ENCODE results near the gene PRXL2B. TPM values are rescaled to one million over a fixed set of nuclear protein-coding genes. Genes with fewer than 3 reads are reported as not detected.

PRXL2B gene
- total RNA-seq, 2 experiments from 2014 or later: 28.2 to 34.6 TPM

- CTCF ChIA-PET: no interaction called here
- H3K36me3 Mint-ChIP-seq: no peaks in the 10 kb centered on the region
- intact Hi-C loops (cut with micrococcal nuclease): no loop called here
- POLR2A ChIA-PET: no interaction called here
- no peaks in the 10 kb centered on the region for H3K9me3 Mint-ChIP-seq
- no peaks in the 10 kb centered on the region for H3K4me1 Mint-ChIP-seq (ENCODE audit: low read depth)
- H3K27me3 Mint-ChIP-seq: no peaks in the 10 kb centered on the region
- DNase-seq: no peak
- H3K27ac Mint-ChIP-seq: no peak overlapping the region
- no peak overlapping the region for H3K4me3 Mint-ChIP-seq
Observed at GRCh38 chr1:2606881-2607621, 20.5 kb downstream of the PRXL2B start.

- intact Hi-C loops (cut with micrococcal nuclease): no loop called here
- ChIA-PET POLR2A (no interaction called here), CTCF (no interaction called here)
- Mint-ChIP-seq H3K4me1 (ENCODE audit: low read depth) (no peaks in the 10 kb centered on the region), H3K4me3 (no peak overlapping the region), H3K27me3 (no peaks in the 10 kb centered on the region), H3K9me3 (no peaks in the 10 kb centered on the region), H3K36me3 (no peaks in the 10 kb centered on the region), H3K27ac (no peak overlapping the region)
- no peak for DNase-seq
Observed at GRCh38 chr1:2607641-2608091, 21.1 kb downstream of the PRXL2B start.

GRCh38 chr1:2609319-2610035 lies 22.9 kb downstream of the PRXL2B start:
- Mint-ChIP-seq H3K36me3 (peaks cover 2% of the 10 kb centered on the region), H3K9me3 (peaks cover 7% of the 10 kb centered on the region), H3K4me1 (ENCODE audit: low read depth) (no peaks in the 10 kb centered on the region), H3K4me3 (no peak overlapping the region), H3K27ac (no peak overlapping the region), H3K27me3 (peaks cover 2% of the 10 kb centered on the region)
- POLR2A ChIA-PET: no interaction called here
- DNase-seq: no peak
- CTCF ChIA-PET: no interaction called here
- intact Hi-C loops (cut with micrococcal nuclease): no loop called here

DNA sequence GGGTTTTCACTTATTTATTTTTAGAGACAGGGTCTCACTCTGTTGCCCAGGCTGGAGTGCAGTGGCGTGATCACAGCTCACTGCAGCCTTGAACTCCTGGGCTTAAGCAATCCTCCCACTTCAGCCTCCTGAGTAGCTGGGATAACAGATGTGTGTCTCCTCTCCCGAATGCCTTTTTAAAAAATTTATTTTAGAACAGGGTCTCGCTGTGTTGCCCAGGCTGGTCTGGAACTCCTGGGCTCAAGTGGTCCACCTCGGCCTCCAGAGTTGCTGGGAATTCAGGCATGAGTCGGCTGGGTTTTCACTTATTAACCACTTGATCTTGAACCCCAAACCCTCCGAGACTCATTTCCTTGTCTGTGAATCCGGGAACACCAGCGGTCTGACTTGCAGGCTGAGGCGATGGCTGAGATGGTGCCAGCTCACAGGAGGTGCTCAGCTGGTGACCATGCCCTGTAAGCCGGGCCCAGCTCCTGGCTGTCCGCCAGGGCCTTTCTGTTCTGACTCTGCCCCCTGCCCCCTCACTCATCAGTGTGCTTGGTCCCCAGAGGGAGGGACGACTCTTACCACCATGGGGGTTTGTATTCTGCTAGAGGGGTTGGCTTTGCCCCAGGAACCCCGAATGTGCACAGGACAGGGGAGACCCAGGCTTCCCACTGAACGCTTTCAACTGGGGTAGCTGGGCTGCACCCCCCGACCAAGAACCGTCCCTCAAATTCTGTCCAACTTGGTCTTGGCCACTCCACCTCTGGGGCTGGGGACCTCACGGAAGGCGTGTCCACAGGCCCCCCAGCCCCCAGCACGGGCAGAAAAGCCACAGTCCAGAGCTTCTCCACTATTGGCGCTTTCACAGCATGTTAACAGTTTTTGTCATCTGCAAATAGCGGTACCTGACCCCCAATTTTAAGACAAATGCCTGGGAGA lies 23.7 kb downstream of the PRXL2B start:
- no peak overlapping the region for H3K4me3 Mint-ChIP-seq
- H3K4me1 Mint-ChIP-seq (ENCODE audit: low read depth): no peaks in the 10 kb centered on the region
- peaks cover 9% of the 10 kb centered on the region for H3K9me3 Mint-ChIP-seq
- intact Hi-C loops (cut with micrococcal nuclease): no loop called here
- CTCF ChIA-PET: no interaction called here
- peaks cover 2% of the 10 kb centered on the region for H3K27me3 Mint-ChIP-seq
- POLR2A ChIA-PET: no interaction called here
- DNase-seq: no peak
- H3K27ac Mint-ChIP-seq: no peak overlapping the region
- H3K36me3 Mint-ChIP-seq: peaks cover 2% of the 10 kb centered on the region

GRCh38 chr1:2611031-2611501 lies 24.5 kb downstream of the PRXL2B start:
- Mint-ChIP-seq H3K36me3 (peaks cover 2% of the 10 kb centered on the region), H3K4me1 (ENCODE audit: low read depth) (no peaks in the 10 kb centered on the region), H3K4me3 (no peak overlapping the region), H3K27me3 (peaks cover 2% of the 10 kb centered on the region), H3K9me3 (peaks cover 15% of the 10 kb centered on the region), H3K27ac (no peak overlapping the region)
- CTCF ChIA-PET: no interaction called here
- POLR2A ChIA-PET: no interaction called here
- intact Hi-C loops (cut with micrococcal nuclease): no loop called here
- peak; percentile 44 for DNase-seq

GRCh38 chr1:2611621-2612437 lies 25.3 kb downstream of the PRXL2B start:
- intact Hi-C loops (cut with micrococcal nuclease): no loop called here
- CTCF ChIA-PET: no interaction called here
- H3K4me3 Mint-ChIP-seq: no peak overlapping the region
- no peak for DNase-seq
- peaks cover 2% of the 10 kb centered on the region for H3K27me3 Mint-ChIP-seq
- POLR2A ChIA-PET: no interaction called here
- H3K9me3 Mint-ChIP-seq: peaks cover 22% of the 10 kb centered on the region
- no peak overlapping the region for H3K27ac Mint-ChIP-seq
- H3K36me3 Mint-ChIP-seq: peaks cover 2% of the 10 kb centered on the region
- H3K4me1 Mint-ChIP-seq (ENCODE audit: low read depth): peaks cover 2% of the 10 kb centered on the region

- Mint-ChIP-seq H3K27me3 (peaks cover 2% of the 10 kb centered on the region), H3K4me3 (no peak overlapping the region), H3K36me3 (peaks cover 2% of the 10 kb centered on the region), H3K4me1 (ENCODE audit: low read depth) (peaks cover 2% of the 10 kb centered on the region), H3K27ac (no peak overlapping the region), H3K9me3 (peaks cover 22% of the 10 kb centered on the region)
- CTCF ChIA-PET: no interaction called here
- POLR2A ChIA-PET: no interaction called here
- DNase-seq: no peak
- intact Hi-C loops (cut with micrococcal nuclease): no loop called here
Observed at GRCh38 chr1:2612591-2613365, 26.2 kb downstream of the PRXL2B start.

DNA sequence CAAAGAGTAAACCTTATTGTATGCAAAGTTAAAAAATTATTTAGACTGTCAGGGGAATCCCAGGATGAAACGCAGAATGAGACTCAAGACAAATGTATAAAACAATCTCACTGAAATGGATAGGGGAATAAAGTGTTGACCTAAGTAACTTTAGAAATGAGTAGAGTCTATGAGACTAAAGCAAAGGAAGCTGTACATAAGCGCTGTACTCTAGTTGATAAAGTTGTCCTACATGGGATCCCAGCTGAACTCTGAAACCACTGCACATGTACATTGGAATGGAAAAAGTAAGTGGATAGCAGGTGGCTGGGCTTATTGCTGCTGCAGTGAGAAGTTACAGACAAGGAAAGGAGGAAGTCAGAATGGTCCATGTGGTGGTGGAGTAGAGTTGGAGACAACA lies 27.6 kb downstream of the PRXL2B start:
- Mint-ChIP-seq H3K27me3 (peaks cover 2% of the 10 kb centered on the region), H3K4me1 (ENCODE audit: low read depth) (peaks cover 2% of the 10 kb centered on the region), H3K36me3 (peaks cover 2% of the 10 kb centered on the region), H3K27ac (no peak overlapping the region), H3K9me3 (peaks cover 22% of the 10 kb centered on the region), H3K4me3 (no peak overlapping the region)
- no peak for DNase-seq
- ChIA-PET CTCF (no interaction called here), POLR2A (no interaction called here)
- intact Hi-C loops (cut with micrococcal nuclease): no loop called here

- H3K4me3 Mint-ChIP-seq: no peak overlapping the region
- no peak overlapping the region for H3K27ac Mint-ChIP-seq
- POLR2A ChIA-PET: no interaction called here
- CTCF ChIA-PET: no interaction called here
- peaks cover 28% of the 10 kb centered on the region for H3K9me3 Mint-ChIP-seq
- intact Hi-C loops (cut with micrococcal nuclease): no loop called here
- peaks cover 2% of the 10 kb centered on the region for H3K36me3 Mint-ChIP-seq
- no peak for DNase-seq
- peaks cover 2% of the 10 kb centered on the region for H3K27me3 Mint-ChIP-seq
- peaks cover 5% of the 10 kb centered on the region for H3K4me1 Mint-ChIP-seq (ENCODE audit: low read depth)
Observed at GRCh38 chr1:2617971-2618470, 31.4 kb downstream of the PRXL2B start.

GRCh38 chr1:2623571-2624337 lies 37.2 kb downstream of the PRXL2B start:
- H3K27me3 Mint-ChIP-seq: peaks cover 25% of the 10 kb centered on the region
- DNase-seq: no peak
- H3K27ac Mint-ChIP-seq: no peak overlapping the region
- no peak overlapping the region for H3K4me3 Mint-ChIP-seq
- peaks cover 3% of the 10 kb centered on the region for H3K4me1 Mint-ChIP-seq (ENCODE audit: low read depth)
- H3K36me3 Mint-ChIP-seq: no peaks in the 10 kb centered on the region
- intact Hi-C loops (cut with micrococcal nuclease): no loop called here
- ChIA-PET CTCF (no interaction called here), POLR2A (no interaction called here)
- peaks cover 6% of the 10 kb centered on the region for H3K9me3 Mint-ChIP-seq
